OCI-LY7 (cell line): ENCODE results near the gene BCAR1. TPM values are rescaled to one million over a fixed set of nuclear protein-coding genes. Genes with fewer than 3 reads are reported as not detected.
A peak's percentile ranks its signal among the peaks of the same experiment; 100 is the strongest.

Experiments
- BruUV-seq: library from RNA; stranded (reverse); fragments of 400-500 nt; replicated peaks from 2 replicates; lab custom pipeline; 2021; lab: Mats Ljungman, UMichigan
- CTCF ChIA-PET: fragments of 300-600 bp; sonication (Branson Sonifier 250); formaldehyde crosslinking; loops from one replicate; lab custom pipeline; 2022; ENCODE audit warnings: antibody characterized with exemption; ENCODE audit not compliant: unreplicated experiment; lab: Charles Lee
- POLR2A ChIA-PET: fragments of 300-600 bp; sonication (Branson Sonifier 250); formaldehyde crosslinking; loops from one replicate; lab custom pipeline; 2022; ENCODE audit warnings: antibody characterized with exemption; lab: Charles Lee
- DNase-seq: peaks from one replicate; pipeline ENCODE4 v3.0.0-alpha.2; 2015; ENCODE audit warnings: low spot score
- H2AFZ ChIP-seq: fragments of 200-600 bp; sonication (generic), shearing (Covaris generic); 2 replicates; pipeline ENCODE4 v1.6.1; 2014; ENCODE audit warnings: mild to moderate bottlenecking, antibody characterized with exemption, low read length, moderate library complexity
- H3K27ac ChIP-seq: fragments of 200-600 bp; sonication (generic); 2 replicates; pipeline ENCODE4 v1.5.1; 2014; ENCODE audit warnings: mixed run types, low read depth, mild to moderate bottlenecking, moderate library complexity, low read length, inconsistent platforms; ENCODE audit not compliant: poor library complexity, severe bottlenecking
- H3K36me3 ChIP-seq: fragments of 200-600 bp; sonication (generic); 2 replicates; pipeline ENCODE4 v1.6.1; 2014; ENCODE audit warnings: mild to moderate bottlenecking, antibody characterized with exemption, low read length, moderate library complexity, mixed read lengths; ENCODE audit not compliant: insufficient read depth
- H3K4me1 ChIP-seq: fragments of 200-600 bp; sonication (generic); 2 replicates; pipeline ENCODE4 v1.5.1; 2014; ENCODE audit warnings: mild to moderate bottlenecking, low read length; ENCODE audit not compliant: insufficient read depth, poor library complexity, severe bottlenecking
- H3K4me2 ChIP-seq: fragments of 200-600 bp; sonication (generic); 2 replicates; pipeline ENCODE4 v1.6.1; 2014; ENCODE audit warnings: mild to moderate bottlenecking, low read length
- H3K4me3 ChIP-seq: fragments of 200-600 bp; sonication (generic); 2 replicates; pipeline ENCODE4 v1.5.1; 2014; ENCODE audit warnings: mild to moderate bottlenecking, low read depth, low read length; ENCODE audit not compliant: poor library complexity, severe bottlenecking
- H3K79me2 ChIP-seq: fragments of 200-600 bp; sonication (generic); 2 replicates; pipeline ENCODE4 v1.6.1; 2016; ENCODE audit warnings: low read depth, mild to moderate bottlenecking, low read length, moderate library complexity, mixed read lengths; ENCODE audit not compliant: insufficient read depth
- H3K9me2 ChIP-seq: fragments of 200-600 bp; sonication (generic); 2 replicates; pipeline ENCODE4 v1.6.1; 2016; ENCODE audit warnings: mild to moderate bottlenecking, low read length, mixed read lengths; ENCODE audit not compliant: insufficient read depth
- H3K9me3 ChIP-seq: fragments of 200-600 bp; sonication (generic); 2 replicates; pipeline ENCODE4 v1.6.1; 2014; ENCODE audit warnings: mild to moderate bottlenecking, mixed run types, low read length, mixed read lengths
- H4K20me1 ChIP-seq: fragments of 200-600 bp; sonication (generic); 2 replicates; pipeline ENCODE4 v1.6.1; 2014; ENCODE audit warnings: mild to moderate bottlenecking, antibody characterized with exemption, low read length, moderate library complexity, mixed read lengths; ENCODE audit not compliant: insufficient read depth
- CTCF ChIP-seq: fragments of 200-600 bp; sonication (generic); conservative IDR thresholded peaks from 2 replicates; pipeline ENCODE4 v1.5.1; 2014; ENCODE audit warnings: mild to moderate bottlenecking, antibody characterized with exemption, low read length, moderate library complexity, mixed read lengths
- EZH2phosphoT487 ChIP-seq: fragments of 200-600 bp; sonication (generic); IDR thresholded peaks from 2 replicates; pipeline ENCODE4 v1.6.1; 2018; ENCODE audit warnings: low read depth, borderline replicate concordance, mild to moderate bottlenecking, mixed run types, antibody characterized with exemption, low read length, moderate library complexity, mixed read lengths
- intact Hi-C: fragments of 100-400 bp; cut with micrococcal nuclease; formaldehyde crosslinking; loops from one replicate; pipeline ENCODE4 v1.10.0; 2022; ENCODE audit not compliant: unreplicated experiment
- total RNA-seq, 2 experiments: library from RNA; depleted of rRNA in 1 of 2; stranded (reverse); fragments of >200 nt in 1 of 2; shearing (Covaris generic) in 1 of 2; gene quantifications; 2 replicates each; pipeline ENCODE4 v1.2.3, GENCODE V29; 2014 to 2022

BCAR1 gene
- total RNA-seq, 2 experiments from 2014 or later = 10.0 to 15.1 TPM

GRCh38 chr16:75252946-75253911 lies 1.8 kb upstream of the BCAR1 start:
- H3K36me3 ChIP-seq = no peaks in the 10 kb centered on the region
- no peak for DNase-seq
- peaks cover 11% of the 10 kb centered on the region for H3K4me1 ChIP-seq
- H4K20me1 ChIP-seq = no peaks in the 10 kb centered on the region
- BruUV-seq = no TSS peak
- ChIA-PET POLR2A (interaction anchor here (0.6 kb wide), 1 partner anchor 50 kb away, joined by 6 read pairs; no protein-coding TSS in a partner anchor), CTCF (interaction anchor here (0.5 kb wide), 1 partner anchor 152 kb away, joined by 3 read pairs; no protein-coding TSS in a partner anchor)
- no peak overlapping the region for H2AFZ ChIP-seq
- H3K79me2 ChIP-seq = no peaks in the 10 kb centered on the region
- intact Hi-C loops = no loop called here
- no peaks in the 10 kb centered on the region for H3K9me2 ChIP-seq
- H3K4me3 ChIP-seq = no peak overlapping the region
- H3K27ac ChIP-seq = no peak overlapping the region
- no peak for TF ChIP-seq EZH2phosphoT487
- TF ChIP-seq CTCF = no peak
- H3K4me2 ChIP-seq = no peak overlapping the region
- H3K9me3 ChIP-seq = no peaks in the 10 kb centered on the region

GRCh38 chr16:75252049-75252864 lies 833 bp upstream of the BCAR1 start:
- CTCF ChIA-PET = no interaction called here
- peaks cover 11% of the 10 kb centered on the region for H3K4me1 ChIP-seq
- no peaks in the 10 kb centered on the region for H3K79me2 ChIP-seq
- POLR2A ChIA-PET = no interaction called here
- intact Hi-C loops = no loop called here
- H2AFZ ChIP-seq = peak overlapping the region; percentile 44; the same call in 1 of the 2 replicates
- H4K20me1 ChIP-seq = no peaks in the 10 kb centered on the region
- DNase-seq = no peak
- no peaks in the 10 kb centered on the region for H3K36me3 ChIP-seq
- no TSS peak for BruUV-seq
- no peaks in the 10 kb centered on the region for H3K9me2 ChIP-seq
- H3K27ac ChIP-seq = no peak overlapping the region
- peak overlapping the region; percentile 51 for H3K4me2 ChIP-seq
- TF ChIP-seq EZH2phosphoT487 (no peak), CTCF (no peak)
- peak overlapping the region; percentile 81 for H3K4me3 ChIP-seq
- H3K9me3 ChIP-seq = no peaks in the 10 kb centered on the region
